Tibial nerve (tissue), 4 donors: ENCODE measurements around the gene ACSM2A.
"Not testable (repeated sequence)": the region's sequence is repeated elsewhere in the genome, so short reads cannot be mapped to it uniquely, and the experiment has no call there.

Source experiments
- EP300 ChIP-seq, 2 donors: sonication (generic); formaldehyde crosslinking; IDR thresholded peaks; one replicate each; pipeline ENCODE4 v1.6.1; 2017; ENCODE audit warnings: antibody characterized with exemption in 2 of 2, mild to moderate bottlenecking in 1 of 2
- POLR2A ChIP-seq, 2 donors: fragments of 450-650 bp; IDR thresholded peaks; one replicate each; pipeline ENCODE4 v1.6.1; 2017; ENCODE audit warnings: antibody characterized with exemption in 2 of 2, mild to moderate bottlenecking in 2 of 2, moderate library complexity in 2 of 2
- TF ChIP-seq, protein P1 (sequence below), 5 experiments: fragments of 200-600 bp in 3 of 5; fragments of 450-650 bp in 2 of 5; sonication (generic) in 3 of 5; IDR thresholded peaks; one replicate each; pipeline ENCODE4 v1.5.1; 2016 to 2019; ENCODE audit warnings: antibody characterized with exemption in 5 of 5, mild to moderate bottlenecking in 3 of 5, moderate library complexity in 2 of 5

DNA sequence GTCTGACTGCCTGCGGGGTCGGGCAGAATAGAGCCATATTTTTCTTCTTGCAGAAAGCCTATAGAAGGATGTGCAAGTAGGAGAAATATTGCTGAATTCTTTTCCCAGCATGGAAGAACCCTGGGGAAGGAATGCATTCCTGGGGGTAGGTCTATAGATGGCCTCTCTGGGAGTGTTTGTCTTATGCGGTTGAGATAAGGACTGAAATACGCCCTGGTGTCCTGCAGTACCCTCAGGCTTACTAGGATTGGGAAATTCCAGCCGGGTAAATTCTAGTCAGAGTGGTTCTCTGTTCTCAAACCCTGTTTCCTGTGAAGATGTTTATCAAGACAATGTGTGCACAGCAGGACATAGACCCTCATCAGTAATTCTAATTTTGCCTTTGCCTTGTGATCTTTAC lies 2.3 kb downstream of the ACSM2A start:
- TF ChIP-seq, protein P1, sequence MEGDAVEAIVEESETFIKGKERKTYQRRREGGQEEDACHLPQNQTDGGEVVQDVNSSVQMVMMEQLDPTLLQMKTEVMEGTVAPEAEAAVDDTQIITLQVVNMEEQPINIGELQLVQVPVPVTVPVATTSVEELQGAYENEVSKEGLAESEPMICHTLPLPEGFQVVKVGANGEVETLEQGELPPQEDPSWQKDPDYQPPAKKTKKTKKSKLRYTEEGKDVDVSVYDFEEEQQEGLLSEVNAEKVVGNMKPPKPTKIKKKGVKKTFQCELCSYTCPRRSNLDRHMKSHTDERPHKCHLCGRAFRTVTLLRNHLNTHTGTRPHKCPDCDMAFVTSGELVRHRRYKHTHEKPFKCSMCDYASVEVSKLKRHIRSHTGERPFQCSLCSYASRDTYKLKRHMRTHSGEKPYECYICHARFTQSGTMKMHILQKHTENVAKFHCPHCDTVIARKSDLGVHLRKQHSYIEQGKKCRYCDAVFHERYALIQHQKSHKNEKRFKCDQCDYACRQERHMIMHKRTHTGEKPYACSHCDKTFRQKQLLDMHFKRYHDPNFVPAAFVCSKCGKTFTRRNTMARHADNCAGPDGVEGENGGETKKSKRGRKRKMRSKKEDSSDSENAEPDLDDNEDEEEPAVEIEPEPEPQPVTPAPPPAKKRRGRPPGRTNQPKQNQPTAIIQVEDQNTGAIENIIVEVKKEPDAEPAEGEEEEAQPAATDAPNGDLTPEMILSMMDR (IDR thresholded peaks at IDR 0.05): not testable (repeated sequence)
- not testable (repeated sequence) for TF ChIP-seq POLR2A, EP300 (IDR thresholded peaks at IDR 0.05)
